Nephron progenitor cell (in vitro differentiated cells): Measurements from ENCODE around the gene NR1I2.
A peak's percentile ranks its signal among the peaks of the same experiment; 100 is the strongest.

Experiments used
- DNase-seq: peaks from one replicate; pipeline ENCODE4 v3.0.0; 2021
- H3K27ac Mint-ChIP-seq: 2 replicates; pipeline ENCODE4 v1.8.0; 2021; ENCODE audit warnings: mild to moderate bottlenecking, moderate library complexity, mixed read lengths
- H3K27me3 Mint-ChIP-seq: 2 replicates; pipeline ENCODE4 v1.8.0; 2021; ENCODE audit warnings: mild to moderate bottlenecking, low read depth, mixed read lengths; ENCODE audit not compliant: poor library complexity
- H3K36me3 Mint-ChIP-seq: 2 replicates; pipeline ENCODE4 v1.8.0; 2021; ENCODE audit warnings: low read depth, mixed read lengths
- H3K4me1 Mint-ChIP-seq: 2 replicates; pipeline ENCODE4 v1.8.0; 2021; ENCODE audit warnings: mixed read lengths
- H3K4me3 Mint-ChIP-seq: 2 replicates; pipeline ENCODE4 v1.8.0; 2021; ENCODE audit warnings: mild to moderate bottlenecking, moderate library complexity, mixed read lengths
- H3K9me3 Mint-ChIP-seq: 2 replicates; pipeline ENCODE4 v1.8.0; 2021; ENCODE audit warnings: mild to moderate bottlenecking, moderate library complexity, mixed read lengths
- TF ChIP-seq, protein P1 (sequence below): fragments of 200-600 bp; sonication (generic); IDR thresholded peaks from 2 replicates; pipeline ENCODE4 v1.5.0; 2021; ENCODE audit warnings: antibody characterized with exemption

The NR1I2 gene

DNA sequence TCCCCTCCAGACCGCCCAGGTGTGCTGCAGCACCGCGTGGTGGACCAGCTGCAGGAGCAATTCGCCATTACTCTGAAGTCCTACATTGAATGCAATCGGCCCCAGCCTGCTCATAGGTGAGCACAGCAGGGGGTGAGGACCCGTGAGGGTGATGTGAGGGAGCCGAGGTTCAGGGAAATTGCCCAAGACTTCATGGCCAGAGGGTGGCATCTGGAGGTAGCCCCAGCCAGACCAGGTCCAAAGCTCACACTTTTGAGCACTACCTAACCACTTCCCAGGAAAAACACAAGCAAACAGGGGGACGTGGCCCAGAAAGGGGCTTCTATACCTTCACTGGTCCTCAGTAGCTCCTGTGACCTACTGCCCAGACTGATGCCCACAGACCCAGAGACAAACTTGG, 33.8 kb downstream of the NR1I2 start:
- Mint-ChIP-seq H3K27me3 (peaks cover 6% of the 10 kb centered on the region), H3K9me3 (no peaks in the 10 kb centered on the region), H3K36me3 (no peaks in the 10 kb centered on the region), H3K4me3 (no peak overlapping the region), H3K4me1 (no peaks in the 10 kb centered on the region), H3K27ac (no peak overlapping the region)
- TF ChIP-seq, protein P1, sequence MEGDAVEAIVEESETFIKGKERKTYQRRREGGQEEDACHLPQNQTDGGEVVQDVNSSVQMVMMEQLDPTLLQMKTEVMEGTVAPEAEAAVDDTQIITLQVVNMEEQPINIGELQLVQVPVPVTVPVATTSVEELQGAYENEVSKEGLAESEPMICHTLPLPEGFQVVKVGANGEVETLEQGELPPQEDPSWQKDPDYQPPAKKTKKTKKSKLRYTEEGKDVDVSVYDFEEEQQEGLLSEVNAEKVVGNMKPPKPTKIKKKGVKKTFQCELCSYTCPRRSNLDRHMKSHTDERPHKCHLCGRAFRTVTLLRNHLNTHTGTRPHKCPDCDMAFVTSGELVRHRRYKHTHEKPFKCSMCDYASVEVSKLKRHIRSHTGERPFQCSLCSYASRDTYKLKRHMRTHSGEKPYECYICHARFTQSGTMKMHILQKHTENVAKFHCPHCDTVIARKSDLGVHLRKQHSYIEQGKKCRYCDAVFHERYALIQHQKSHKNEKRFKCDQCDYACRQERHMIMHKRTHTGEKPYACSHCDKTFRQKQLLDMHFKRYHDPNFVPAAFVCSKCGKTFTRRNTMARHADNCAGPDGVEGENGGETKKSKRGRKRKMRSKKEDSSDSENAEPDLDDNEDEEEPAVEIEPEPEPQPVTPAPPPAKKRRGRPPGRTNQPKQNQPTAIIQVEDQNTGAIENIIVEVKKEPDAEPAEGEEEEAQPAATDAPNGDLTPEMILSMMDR = no peak
- DNase-seq = no peak

GRCh38 chr3:119817071-119817470, 35.2 kb downstream of the NR1I2 start:
- Mint-ChIP-seq H3K4me3 (no peak overlapping the region), H3K27ac (no peak overlapping the region), H3K9me3 (no peaks in the 10 kb centered on the region), H3K36me3 (peaks cover 5% of the 10 kb centered on the region), H3K27me3 (peaks cover 6% of the 10 kb centered on the region), H3K4me1 (no peaks in the 10 kb centered on the region)
- no peak for DNase-seq
- TF ChIP-seq, protein P1 = no peak

DNA sequence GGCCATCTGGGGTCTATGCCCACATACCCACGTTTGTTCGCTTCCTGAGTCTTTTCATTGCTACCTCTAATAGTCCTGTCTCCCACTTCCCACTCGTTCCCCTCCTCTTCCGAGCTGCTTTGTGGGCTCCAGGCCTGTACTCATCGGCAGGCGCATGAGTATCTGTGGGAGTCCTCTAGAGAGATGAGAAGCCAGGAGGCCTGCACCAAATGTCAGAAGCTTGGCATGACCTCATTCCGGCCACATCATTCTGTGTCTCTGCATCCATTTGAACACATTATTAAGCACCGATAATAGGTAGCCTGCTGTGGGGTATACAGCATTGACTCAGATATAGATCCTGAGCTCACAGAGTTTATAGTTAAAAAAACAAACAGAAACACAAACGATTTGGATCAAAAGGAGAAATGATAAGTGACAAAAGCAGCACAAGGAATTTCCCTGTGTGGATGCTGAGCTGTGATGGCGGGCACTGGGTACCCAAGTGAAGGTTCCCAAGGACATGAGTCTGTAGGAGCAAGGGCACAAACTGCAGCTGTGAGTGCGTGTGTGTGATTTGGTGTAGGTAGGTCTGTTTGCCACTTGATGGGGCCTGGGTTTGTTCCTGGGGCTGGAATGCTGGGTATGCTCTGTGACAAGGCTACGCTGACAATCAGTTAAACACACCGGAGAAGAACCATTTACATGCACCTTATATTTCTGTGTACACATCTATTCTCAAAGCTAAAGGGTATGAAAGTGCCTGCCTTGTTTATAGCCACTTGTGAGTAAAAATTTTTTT, 35.9 kb downstream of the NR1I2 start:
- peaks cover 6% of the 10 kb centered on the region for H3K27me3 Mint-ChIP-seq
- peaks cover 5% of the 10 kb centered on the region for H3K36me3 Mint-ChIP-seq
- no peak overlapping the region for H3K4me3 Mint-ChIP-seq
- H3K4me1 Mint-ChIP-seq = peaks cover 5% of the 10 kb centered on the region
- DNase-seq = no peak
- no peaks in the 10 kb centered on the region for H3K9me3 Mint-ChIP-seq
- no peak overlapping the region for H3K27ac Mint-ChIP-seq
- TF ChIP-seq, protein P1 = no peak

- no peaks in the 10 kb centered on the region for H3K9me3 Mint-ChIP-seq
- H3K4me1 Mint-ChIP-seq = peaks cover 6% of the 10 kb centered on the region
- TF ChIP-seq, protein P1 = no peak
- peaks cover 5% of the 10 kb centered on the region for H3K36me3 Mint-ChIP-seq
- H3K4me3 Mint-ChIP-seq = no peak overlapping the region
- no peak for DNase-seq
- H3K27ac Mint-ChIP-seq = no peak overlapping the region
- peaks cover 6% of the 10 kb centered on the region for H3K27me3 Mint-ChIP-seq
Measured at GRCh38 chr3:119818937-119819336, 37.0 kb downstream of the NR1I2 start.

DNA sequence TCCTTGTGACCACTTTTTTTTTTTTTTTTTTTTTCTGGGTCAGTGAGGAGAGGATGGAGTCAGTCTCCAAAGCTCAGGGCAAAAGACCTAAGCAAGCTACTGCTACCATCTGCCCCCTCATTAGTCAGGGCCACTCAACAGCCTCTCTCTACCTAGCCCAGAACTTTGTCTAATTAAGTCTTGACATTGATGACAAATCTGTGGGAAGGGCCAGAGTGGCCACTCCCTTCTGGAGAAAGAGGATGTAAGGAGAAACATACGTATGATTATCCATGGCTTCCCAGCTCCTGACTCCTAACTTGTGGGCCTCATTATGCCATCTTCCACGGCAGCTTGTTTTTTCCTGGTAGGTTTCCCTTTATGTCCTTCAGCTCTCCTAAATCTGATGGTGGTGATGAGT, 37.9 kb downstream of the NR1I2 start:
- Mint-ChIP-seq H3K27me3 (peaks cover 2% of the 10 kb centered on the region), H3K4me1 (peaks cover 6% of the 10 kb centered on the region), H3K36me3 (peaks cover 8% of the 10 kb centered on the region), H3K27ac (no peak overlapping the region), H3K4me3 (no peak overlapping the region), H3K9me3 (no peaks in the 10 kb centered on the region)
- TF ChIP-seq, protein P1 = no peak
- no peak for DNase-seq

DNA sequence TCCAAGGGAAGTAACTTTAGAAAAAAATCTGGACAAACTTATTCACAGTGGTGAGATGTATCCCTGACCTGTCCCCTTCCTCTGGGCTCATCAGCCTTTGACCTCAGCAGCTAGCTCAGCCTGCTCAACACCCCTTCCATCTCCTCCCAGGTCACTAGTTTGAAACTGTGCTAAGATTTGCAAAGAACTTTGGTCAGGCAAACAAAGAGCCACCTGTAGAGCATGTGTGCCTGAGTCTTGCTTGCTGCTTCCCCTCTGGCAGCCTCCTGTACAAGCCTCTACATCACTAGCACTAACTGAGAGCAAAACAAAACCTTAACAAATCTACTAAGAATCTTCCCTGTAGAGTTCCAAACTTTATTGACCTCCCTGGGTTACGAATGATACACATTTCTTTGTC, 43.9 kb downstream of the NR1I2 start:
- Mint-ChIP-seq H3K36me3 (peaks cover 29% of the 10 kb centered on the region), H3K4me3 (no peak overlapping the region), H3K9me3 (no peaks in the 10 kb centered on the region), H3K27me3 (no peaks in the 10 kb centered on the region), H3K27ac (peak overlapping the region; percentile 17), H3K4me1 (peaks cover 21% of the 10 kb centered on the region)
- DNase-seq = no peak
- TF ChIP-seq, protein P1 = no peak
